Measurements from ENCODE around the gene BMPR1A. TPM values are rescaled to one million over a fixed set of nuclear protein-coding genes. Genes with fewer than 3 reads are reported as not detected.
"Not testable (repeated sequence)": the region's sequence is repeated elsewhere in the genome, so short reads cannot be mapped to it uniquely, and the experiment has no call there.

Gene BMPR1A
- total RNA-seq, 1 donor from 2014 or later, result 32.6 TPM

DNA sequence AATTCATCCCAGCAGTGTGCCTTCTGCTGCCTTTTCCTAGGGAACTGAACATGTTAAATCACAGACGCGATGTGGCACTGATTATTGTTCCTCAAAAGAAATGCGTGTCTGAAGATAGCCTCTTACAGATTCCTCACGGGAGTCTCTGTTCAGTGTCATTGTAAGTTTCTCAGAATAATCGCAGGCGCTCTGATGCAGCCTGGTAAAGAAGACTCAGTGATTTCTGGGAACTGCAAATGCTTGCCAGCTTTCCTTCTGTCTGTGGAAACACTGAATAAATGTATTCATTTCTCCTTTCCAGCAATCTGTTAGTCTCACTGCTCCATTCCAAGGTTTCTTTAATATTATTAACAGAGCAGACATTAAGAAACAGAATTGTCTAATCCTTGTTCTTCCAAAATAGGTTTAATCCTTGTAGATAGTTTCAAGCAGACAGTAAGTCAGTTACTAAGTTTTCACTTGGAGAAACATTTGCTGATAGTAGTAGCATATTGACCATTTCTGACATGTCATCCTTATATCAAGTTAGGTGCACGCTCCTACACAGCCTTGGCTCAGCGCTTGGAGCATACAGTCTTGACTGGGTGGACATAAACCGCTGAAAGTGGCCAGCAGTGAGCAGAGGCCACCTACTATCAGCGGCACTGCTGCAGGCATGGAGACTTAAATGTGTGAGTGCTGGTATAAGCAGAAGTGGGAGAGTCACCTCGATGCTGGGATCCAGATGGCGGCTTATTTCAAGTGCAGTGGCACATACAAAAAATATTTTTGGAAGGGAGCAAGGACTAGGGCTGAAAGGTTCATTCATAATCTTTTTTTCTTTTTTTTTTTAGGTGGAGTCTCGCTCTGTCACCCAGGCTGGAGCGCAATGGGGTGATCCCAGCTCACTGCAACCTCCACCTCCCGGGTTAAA is 173.3 kb downstream of the BMPR1A start:
- Histone ChIP-seq H3K27me3 (ENCODE audit: control insufficient read depth, insufficient read depth, low read length) (no peaks in the 10 kb centered on the region), H3K36me3 (ENCODE audit: control insufficient read depth, insufficient read depth, low read length) (no peaks in the 10 kb centered on the region), H3K4me3 (ENCODE audit: low read depth, low read length) (no peak overlapping the region)
- no peak for DNase-seq (ENCODE audit: low read depth)
- TF ChIP-seq, protein P1, sequence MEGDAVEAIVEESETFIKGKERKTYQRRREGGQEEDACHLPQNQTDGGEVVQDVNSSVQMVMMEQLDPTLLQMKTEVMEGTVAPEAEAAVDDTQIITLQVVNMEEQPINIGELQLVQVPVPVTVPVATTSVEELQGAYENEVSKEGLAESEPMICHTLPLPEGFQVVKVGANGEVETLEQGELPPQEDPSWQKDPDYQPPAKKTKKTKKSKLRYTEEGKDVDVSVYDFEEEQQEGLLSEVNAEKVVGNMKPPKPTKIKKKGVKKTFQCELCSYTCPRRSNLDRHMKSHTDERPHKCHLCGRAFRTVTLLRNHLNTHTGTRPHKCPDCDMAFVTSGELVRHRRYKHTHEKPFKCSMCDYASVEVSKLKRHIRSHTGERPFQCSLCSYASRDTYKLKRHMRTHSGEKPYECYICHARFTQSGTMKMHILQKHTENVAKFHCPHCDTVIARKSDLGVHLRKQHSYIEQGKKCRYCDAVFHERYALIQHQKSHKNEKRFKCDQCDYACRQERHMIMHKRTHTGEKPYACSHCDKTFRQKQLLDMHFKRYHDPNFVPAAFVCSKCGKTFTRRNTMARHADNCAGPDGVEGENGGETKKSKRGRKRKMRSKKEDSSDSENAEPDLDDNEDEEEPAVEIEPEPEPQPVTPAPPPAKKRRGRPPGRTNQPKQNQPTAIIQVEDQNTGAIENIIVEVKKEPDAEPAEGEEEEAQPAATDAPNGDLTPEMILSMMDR (IDR thresholded peaks at IDR 0.05; ENCODE audit: insufficient read depth, low read length, severe bottlenecking), result no peak
- FAIRE-seq, result peak; percentile 93

GRCh38 chr10:86931872-86932271 is 175.5 kb downstream of the BMPR1A start:
- H3K4me3 ChIP-seq (ENCODE audit: low read depth, low read length), result no peak overlapping the region
- DNase-seq (ENCODE audit: low read depth), result peak; percentile 75
- FAIRE-seq, result no peak

DNA sequence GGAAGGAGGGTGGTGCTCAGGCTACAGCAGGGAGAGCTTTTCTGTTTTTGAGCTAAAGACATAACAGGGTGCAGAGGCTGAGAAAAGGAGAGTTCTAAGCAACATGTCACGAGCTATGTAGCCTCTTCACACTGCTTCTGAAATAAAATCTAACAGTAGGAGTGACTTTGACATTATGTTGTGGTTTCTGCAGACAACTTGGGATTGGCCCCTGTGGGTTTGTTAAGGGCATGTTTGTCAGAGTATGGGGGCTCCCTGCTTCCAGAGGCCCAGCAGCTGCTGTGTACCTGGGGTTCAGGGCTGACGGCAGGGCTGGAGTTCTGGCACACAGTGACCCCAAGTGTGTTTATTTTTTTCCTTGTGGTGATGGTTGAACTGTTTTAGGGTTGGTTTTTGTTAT is 176.3 kb downstream of the BMPR1A start:
- TF ChIP-seq, protein P1 (IDR thresholded peaks at IDR 0.05; ENCODE audit: insufficient read depth, low read length, severe bottlenecking), result no peak
- DNase-seq (ENCODE audit: low read depth) (no peak), FAIRE-seq (no peak)
- H3K36me3 ChIP-seq (ENCODE audit: control insufficient read depth, insufficient read depth, low read length), result no peaks in the 10 kb centered on the region
- H3K27me3 ChIP-seq (ENCODE audit: control insufficient read depth, insufficient read depth, low read length), result no peaks in the 10 kb centered on the region
- no peak overlapping the region for H3K4me3 ChIP-seq (ENCODE audit: low read depth, low read length)

More at GRCh38 chr10:86931872-86932271, 175.5 kb downstream of the BMPR1A start:
- TF ChIP-seq, protein P1 (IDR thresholded peaks at IDR 0.05; ENCODE audit: insufficient read depth, low read length, severe bottlenecking), result no peak
- no peaks in the 10 kb centered on the region for H3K36me3 ChIP-seq (ENCODE audit: control insufficient read depth, insufficient read depth, low read length)
- H3K27me3 ChIP-seq (ENCODE audit: control insufficient read depth, insufficient read depth, low read length), result no peaks in the 10 kb centered on the region

DNA sequence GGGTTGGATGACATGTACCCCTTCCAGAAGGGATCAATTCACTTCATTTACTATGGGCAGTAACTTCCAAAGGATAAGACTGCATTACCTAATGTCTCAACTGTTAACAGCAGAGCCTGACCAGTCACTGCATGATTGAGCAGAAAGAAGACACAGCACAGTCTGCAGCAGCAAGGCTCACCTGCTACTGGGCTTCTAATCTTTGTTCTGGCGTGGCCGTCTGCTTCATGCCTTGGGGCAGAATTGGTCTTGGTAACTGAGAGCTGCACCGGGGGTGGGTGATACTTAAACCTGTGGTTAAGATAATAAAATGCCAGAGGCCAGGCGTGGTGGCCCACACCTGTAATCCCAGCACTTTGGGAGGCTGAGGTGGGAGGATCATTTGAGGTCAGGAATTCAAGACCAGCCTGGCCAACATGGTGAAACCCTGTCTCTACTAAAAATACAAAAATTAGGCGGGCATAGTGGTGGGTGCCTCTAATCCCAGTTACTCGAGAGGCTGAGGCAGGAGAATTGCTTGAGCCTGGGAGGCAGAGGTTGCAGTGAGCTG is 177.8 kb downstream of the BMPR1A start:
- H3K36me3 ChIP-seq (ENCODE audit: control insufficient read depth, insufficient read depth, low read length); DNase-seq (ENCODE audit: low read depth): not testable (repeated sequence)

DNA sequence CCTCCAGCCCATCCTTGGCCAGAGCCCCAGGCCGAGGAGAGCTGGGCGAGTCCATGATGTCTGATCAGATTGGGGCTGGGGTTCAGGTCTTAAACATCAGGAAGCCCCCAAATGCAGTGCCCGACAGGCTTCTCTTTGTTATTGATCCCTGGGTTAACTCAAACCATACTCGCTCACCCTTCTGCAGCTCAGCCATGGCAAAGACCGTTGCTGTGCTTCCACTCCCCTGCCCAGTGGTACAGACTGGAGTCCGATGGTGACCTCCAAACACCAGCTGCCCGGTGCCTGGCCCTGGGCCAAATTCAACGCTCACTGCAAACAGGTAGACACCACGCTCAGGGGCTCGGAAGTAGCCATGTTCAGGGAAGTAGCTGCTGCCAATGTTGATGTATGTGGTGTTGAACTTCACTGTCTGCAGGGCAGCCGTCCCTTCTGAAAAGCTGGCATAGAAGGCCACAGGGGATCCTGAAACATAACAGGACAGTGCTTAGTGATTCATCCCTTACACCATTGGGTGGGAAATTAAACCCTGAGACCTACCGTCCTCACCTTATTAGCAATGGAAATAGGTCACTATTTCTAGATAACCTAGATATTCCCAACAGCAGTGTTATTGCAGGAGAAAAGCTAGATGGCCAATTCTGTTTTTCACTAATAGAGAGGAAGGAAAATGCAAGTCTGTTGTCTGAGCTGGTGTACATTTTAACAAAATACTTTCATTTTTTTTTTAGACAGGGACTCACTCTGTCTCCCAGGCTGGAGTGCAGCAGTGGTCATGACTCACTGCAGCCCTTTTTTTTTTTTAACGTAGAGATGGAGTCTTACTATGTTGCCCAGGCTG is 180.5 kb downstream of the BMPR1A start:
- peak; percentile 25 for DNase-seq (ENCODE audit: low read depth)
- TF ChIP-seq, protein P1 (IDR thresholded peaks at IDR 0.05; ENCODE audit: insufficient read depth, low read length, severe bottlenecking), result no peak
- no peak overlapping the region for H3K4me3 ChIP-seq (ENCODE audit: low read depth, low read length)
- no peak for FAIRE-seq
- no peaks in the 10 kb centered on the region for H3K27me3 ChIP-seq (ENCODE audit: control insufficient read depth, insufficient read depth, low read length)
- H3K36me3 ChIP-seq (ENCODE audit: control insufficient read depth, insufficient read depth, low read length), result no peaks in the 10 kb centered on the region

More for the DNA sequence above, 177.8 kb downstream of the BMPR1A start:
- FAIRE-seq; H3K4me3 ChIP-seq (ENCODE audit: low read depth, low read length); H3K27me3 ChIP-seq (ENCODE audit: control insufficient read depth, insufficient read depth, low read length): not testable (repeated sequence)
